Endothelial cell of umbilical vein (primary cell): ENCODE measurements around the gene XXYLT1. TPM values are rescaled to one million over a fixed set of nuclear protein-coding genes. Genes with fewer than 3 reads are reported as not detected.

Experiments used
- BruUV-seq: library from RNA; stranded (reverse); fragments of 400-500 nt; replicated peaks from 2 replicates; lab custom pipeline; 2021; lab: Mats Ljungman, UMichigan
- CTCF ChIA-PET: fragments of 300-600, 350-600 bp; sonication (Branson Sonifier 250); formaldehyde crosslinking; loops from one replicate; lab custom pipeline; 2021; ENCODE audit warnings: antibody characterized with exemption, inconsistent platforms; lab: Charles Lee
- POLR2A ChIA-PET: fragments of 300-600, 350-600 bp; sonication (Branson Sonifier 250); formaldehyde crosslinking; loops from one replicate; lab custom pipeline; 2021; ENCODE audit warnings: antibody characterized with exemption, inconsistent platforms; lab: Charles Lee
- DNase-seq: peaks from one replicate; pipeline ENCODE4 v3.0.0-alpha.2; 2011; ENCODE audit warnings: low read depth, low spot score
- FAIRE-seq: peaks from 2 replicates; lab custom pipeline; 2011; peaks lifted over from hg19 to GRCh38; lab: Jason Lieb, UNC
- H2AFZ ChIP-seq: 2 replicates; pipeline ENCODE4 v1.6.0; 2012; ENCODE audit warnings: low read depth, low read length, control low read depth, inconsistent platforms
- H3K27ac ChIP-seq: 2 replicates; pipeline ENCODE4 v1.5.1; 2011; ENCODE audit warnings: low read depth, mild to moderate bottlenecking, control low read depth, low read length, moderate library complexity; ENCODE audit not compliant: insufficient read depth
- H3K27me3 ChIP-seq, 2 experiments: 2 replicates each; pipeline versions ENCODE4 v1.6.0 to v1.6.1; 2011; ENCODE audit warnings: low read length in 2 of 2, mixed read lengths in 1 of 2; ENCODE audit not compliant: control insufficient read depth in 2 of 2, insufficient read depth in 2 of 2
- H3K36me3 ChIP-seq, 2 experiments: 2 replicates in 1 of 2; 3 replicates in 1 of 2; pipeline ENCODE4 v1.5.1; 2011; ENCODE audit warnings: low read length in 2 of 2, mild to moderate bottlenecking in 1 of 2, moderate library complexity in 1 of 2; ENCODE audit not compliant: control insufficient read depth in 2 of 2, insufficient read depth in 2 of 2; ENCODE audit errors: extremely low read depth in 1 of 2
- H3K4me1 ChIP-seq: 3 replicates; pipeline ENCODE4 v1.5.1; 2011; ENCODE audit warnings: mild to moderate bottlenecking, low read length; ENCODE audit not compliant: control insufficient read depth, insufficient read depth; ENCODE audit errors: extremely low read depth
- H3K4me2 ChIP-seq: 2 replicates; pipeline ENCODE4 v1.6.1; 2011; ENCODE audit warnings: low read length, control low read depth, mixed read lengths; ENCODE audit not compliant: insufficient read depth
- H3K4me3 ChIP-seq, 3 experiments: fragments of 200-600 bp in 1 of 3; sonication (generic), shearing (Covaris generic) in 1 of 3; replicated peaks in 1 of 3; 2 replicates each; pipeline ENCODE4 v1.5.1; 2011 to 2016; ENCODE audit warnings: control low read depth in 3 of 3, low read length in 3 of 3, mild to moderate bottlenecking in 2 of 3, inconsistent platforms in 1 of 3, low read depth in 1 of 3, moderate library complexity in 1 of 3; ENCODE audit not compliant: insufficient read depth in 1 of 3
- H3K79me2 ChIP-seq: 2 replicates; pipeline ENCODE4 v1.6.0; 2012; ENCODE audit warnings: low read length, inconsistent platforms; ENCODE audit not compliant: control insufficient read depth, insufficient read depth
- H3K9ac ChIP-seq: replicated peaks from 2 replicates; pipeline ENCODE3; 2011; ENCODE audit warnings: low read length, control low read depth; ENCODE audit not compliant: insufficient read depth; ENCODE audit errors: extremely low read depth
- H3K9me1 ChIP-seq: replicated peaks from 3 replicates; pipeline ENCODE4 v1.6.0; 2011; ENCODE audit warnings: mild to moderate bottlenecking, low read length; ENCODE audit not compliant: control insufficient read depth, insufficient read depth; ENCODE audit errors: extremely low read depth
- H3K9me3 ChIP-seq: replicated peaks from 2 replicates; pipeline ENCODE4 v1.5.1; 2012; ENCODE audit warnings: low read length, inconsistent platforms; ENCODE audit not compliant: control insufficient read depth, insufficient read depth
- H4K20me1 ChIP-seq: replicated peaks from 2 replicates; pipeline ENCODE3; 2011; ENCODE audit warnings: mild to moderate bottlenecking, low read length; ENCODE audit not compliant: control insufficient read depth, insufficient read depth; ENCODE audit errors: extremely low read depth
- CTCF ChIP-seq, 2 donors: IDR thresholded peaks; 1 replicate in 1 of 2; 2 replicates in 1 of 2; pipeline ENCODE4 v1.5.1; 2011; ENCODE audit warnings: low read length in 2 of 2, mild to moderate bottlenecking in 2 of 2, moderate library complexity in 2 of 2, control low read depth in 1 of 2, inconsistent platforms in 1 of 2, low read depth in 1 of 2; ENCODE audit not compliant: insufficient read depth in 1 of 2; ENCODE audit errors: extremely low read depth in 1 of 2
- POLR2A ChIP-seq: IDR thresholded peaks from 2 replicates; pipeline ENCODE4 v1.6.1; 2012; ENCODE audit warnings: low read depth, mild to moderate bottlenecking, control low read depth, low read length
- POLR2AphosphoS5 ChIP-seq: IDR thresholded peaks from 2 replicates; pipeline ENCODE4 v1.6.1; 2012; ENCODE audit warnings: low read depth, mild to moderate bottlenecking, control low read depth, low read length, moderate library complexity; ENCODE audit not compliant: insufficient read depth
- dilution Hi-C: fragments of 300-500 bp; cut with MboI; formaldehyde crosslinking; loops from one replicate; pipeline ENCODE4 v1.15.0; 2019; ENCODE audit warnings: low sequenced_read_pairs; ENCODE audit not compliant: extremely low pct_ligation_motif_present
- intact Hi-C: fragments of 100-400 bp; cut with micrococcal nuclease; formaldehyde crosslinking; loops from one replicate; pipeline ENCODE4 v1.10.0; 2022
- polyA plus RNA-seq, 4 experiments: library from polyadenylated mRNA; depleted of rRNA in 3 of 4; stranded (reverse) in 3 of 4; unstranded in 1 of 4; fragments of >200 nt; gene quantifications; 2 replicates each; pipeline versions ENCODE4 v1.2.1 to v1.2.3, GENCODE V29; 2011 to 2012; ENCODE audit warnings: missing spikeins in 1 of 4
- total RNA-seq: library from RNA; stranded (reverse); gene quantifications from 2 replicates; pipeline ENCODE4 v1.2.3, GENCODE V29; 2021

The XXYLT1 gene
- total and polyA plus RNA-seq, 2 donors (not counting 3 experiments of a cell fraction or from before 2014, with no cell fraction given): 54.4 to 78.1 TPM

- no peak overlapping the region for H3K4me2 ChIP-seq
- intact Hi-C loops (no loop called here), dilution Hi-C loops (loop anchor here (25.0 kb wide), 1 partner anchor 433 kb away; the partner anchor contains the start of gene FAM43A)
- no peaks in the 10 kb centered on the region for H3K79me2 ChIP-seq
- no TSS peak for BruUV-seq
- H3K9me3 ChIP-seq: no peaks in the 10 kb centered on the region
- no peak overlapping the region for H3K4me3 ChIP-seq
- H4K20me1 ChIP-seq: no peaks in the 10 kb centered on the region
- H3K9me1 ChIP-seq: no peaks in the 10 kb centered on the region
- peak overlapping the region; percentile 70 for H3K9ac ChIP-seq
- no peak overlapping the region for H2AFZ ChIP-seq
- H3K4me1 ChIP-seq: peaks cover 62% of the 10 kb centered on the region
- DNase-seq (no peak), FAIRE-seq (peak; percentile 21)
- ChIA-PET POLR2A (interaction anchor here (0.6 to 2.6 kb wide), 9 partner anchors 27 to 437 kb away, joined by 3 to 27 read pairs (median 8); partner anchors contain the start of gene FAM43A), CTCF (interaction anchor here (0.8 to 4.6 kb wide), 16 partner anchors 13 to 486 kb away, joined by 3 to 23 read pairs (median 6); no protein-coding TSS in a partner anchor)
- no peak for TF ChIP-seq CTCF (IDR thresholded peaks at IDR 0.05; ENCODE audit: extremely low read depth in 1 of 2, insufficient read depth in 1 of 2, low read depth in 1 of 2, low read length in 2 of 2)
- peak; percentile 7 for TF ChIP-seq POLR2AphosphoS5
- peak; percentile 52 for TF ChIP-seq POLR2A
- H3K36me3 ChIP-seq: no peaks in the 10 kb centered on the region
- no peaks in the 10 kb centered on the region for H3K27me3 ChIP-seq
- H3K27ac ChIP-seq: peak overlapping the region; percentile 87
These were observed 150.7 kb downstream of the XXYLT1 start for GRCh38 chr3:195120267-195120601.
